Measurements from ENCODE around the gene DACH1. TPM values are rescaled to one million over a fixed set of nuclear protein-coding genes. Genes with fewer than 3 reads are reported as not detected.

DACH1 gene
- total RNA-seq, 4 donors from 2014 or later = 1.0 to 6.3 (median 2.4) TPM

DNA sequence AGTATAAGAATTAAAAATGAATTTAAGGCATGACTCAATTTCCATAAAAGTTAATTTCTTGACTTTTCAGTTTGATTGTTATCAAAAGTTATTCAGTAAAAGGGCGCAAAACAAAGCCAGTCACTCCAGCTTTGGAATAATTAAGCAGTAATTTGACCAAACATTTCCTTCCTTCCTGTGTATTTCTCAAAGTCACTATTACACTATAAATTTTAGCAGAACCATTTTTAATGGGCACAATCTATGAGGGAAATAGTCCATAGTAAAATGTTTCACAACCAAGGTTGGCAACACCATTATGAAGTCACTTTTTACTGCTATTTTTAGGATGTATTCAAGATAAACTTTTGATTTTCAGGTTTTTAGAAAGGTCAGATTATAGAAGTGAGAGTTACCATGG is 91.0 kb downstream of the DACH1 start:
- Histone ChIP-seq H3K27ac (no peak overlapping the region), H3K4me1 (no peaks in the 10 kb centered on the region), H3K27me3 (no peaks in the 10 kb centered on the region), H3K4me3 (no peak overlapping the region), H3K9me3 (no peaks in the 10 kb centered on the region), H3K36me3 (no peaks in the 10 kb centered on the region)
- TF ChIP-seq, protein P1, sequence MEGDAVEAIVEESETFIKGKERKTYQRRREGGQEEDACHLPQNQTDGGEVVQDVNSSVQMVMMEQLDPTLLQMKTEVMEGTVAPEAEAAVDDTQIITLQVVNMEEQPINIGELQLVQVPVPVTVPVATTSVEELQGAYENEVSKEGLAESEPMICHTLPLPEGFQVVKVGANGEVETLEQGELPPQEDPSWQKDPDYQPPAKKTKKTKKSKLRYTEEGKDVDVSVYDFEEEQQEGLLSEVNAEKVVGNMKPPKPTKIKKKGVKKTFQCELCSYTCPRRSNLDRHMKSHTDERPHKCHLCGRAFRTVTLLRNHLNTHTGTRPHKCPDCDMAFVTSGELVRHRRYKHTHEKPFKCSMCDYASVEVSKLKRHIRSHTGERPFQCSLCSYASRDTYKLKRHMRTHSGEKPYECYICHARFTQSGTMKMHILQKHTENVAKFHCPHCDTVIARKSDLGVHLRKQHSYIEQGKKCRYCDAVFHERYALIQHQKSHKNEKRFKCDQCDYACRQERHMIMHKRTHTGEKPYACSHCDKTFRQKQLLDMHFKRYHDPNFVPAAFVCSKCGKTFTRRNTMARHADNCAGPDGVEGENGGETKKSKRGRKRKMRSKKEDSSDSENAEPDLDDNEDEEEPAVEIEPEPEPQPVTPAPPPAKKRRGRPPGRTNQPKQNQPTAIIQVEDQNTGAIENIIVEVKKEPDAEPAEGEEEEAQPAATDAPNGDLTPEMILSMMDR (IDR thresholded peaks at IDR 0.05) = no peak
- TF ChIP-seq POLR2A (IDR thresholded peaks at IDR 0.05) = no peak
- no peak for TF ChIP-seq POLR2AphosphoS5 (IDR thresholded peaks at IDR 0.05)
- TF ChIP-seq EP300 (IDR thresholded peaks at IDR 0.05) = no peak
- no peak for DNase-seq (ENCODE audit: low spot score in 2 of 2)
- WGBS = 84% methylated on average over 1 of the region's 1 CpG

DNA sequence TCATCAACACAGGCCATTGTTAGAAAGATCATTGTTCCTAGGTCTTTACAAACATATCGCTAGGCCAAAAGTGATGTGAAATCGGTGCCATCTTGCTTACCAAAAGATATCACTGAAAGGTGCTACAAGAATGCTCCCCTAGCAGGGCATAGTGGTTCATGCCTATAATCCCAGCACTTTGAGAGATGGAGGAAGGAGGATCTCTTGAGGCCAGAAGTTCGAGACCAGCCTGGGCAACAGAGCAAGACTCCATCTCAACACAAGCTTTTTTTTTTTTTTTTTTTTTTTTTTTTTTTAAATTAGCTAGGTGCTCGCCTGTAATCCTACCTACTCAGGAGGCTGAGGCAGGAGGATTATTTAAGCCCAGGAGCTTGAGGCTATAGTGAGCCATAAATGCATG is 92.1 kb downstream of the DACH1 start:
- no peak overlapping the region for H3K4me3 ChIP-seq
- no peaks in the 10 kb centered on the region for H3K9me3 ChIP-seq
- 91% methylated on average over 4 of the region's 4 CpGs for WGBS
- H3K36me3 ChIP-seq = no peaks in the 10 kb centered on the region
- H3K27me3 ChIP-seq = no peaks in the 10 kb centered on the region
- H3K27ac ChIP-seq = no peak overlapping the region
- no peak for DNase-seq (ENCODE audit: low spot score in 2 of 2)
- TF ChIP-seq POLR2AphosphoS5 (IDR thresholded peaks at IDR 0.05) = no peak
- H3K4me1 ChIP-seq = no peaks in the 10 kb centered on the region

DNA sequence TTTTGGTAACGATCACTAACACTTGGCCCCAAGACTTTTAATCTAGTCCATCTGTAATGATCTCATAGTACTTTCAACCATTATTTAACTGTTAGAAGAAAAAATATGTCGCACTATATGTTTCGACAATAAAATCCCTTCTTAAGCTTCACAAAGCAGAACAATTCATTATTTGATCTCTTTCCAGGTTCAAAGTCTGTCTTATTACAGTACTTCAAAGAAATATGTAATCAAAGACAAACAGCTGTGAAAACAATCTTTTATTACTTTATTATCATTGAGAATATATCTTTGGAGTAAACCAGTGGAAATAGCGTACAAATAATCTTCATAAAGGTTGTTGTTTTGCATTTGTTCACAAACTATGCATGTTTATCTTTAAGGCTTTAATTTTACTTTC is 93.5 kb downstream of the DACH1 start:
- TF ChIP-seq POLR2AphosphoS5 (IDR thresholded peaks at IDR 0.05) (no peak), EP300 (IDR thresholded peaks at IDR 0.05) (no peak), POLR2A (IDR thresholded peaks at IDR 0.05) (no peak)
- TF ChIP-seq, protein P1 (IDR thresholded peaks at IDR 0.05) = no peak
- no peak overlapping the region for H3K27ac ChIP-seq
- H3K4me1 ChIP-seq = no peaks in the 10 kb centered on the region
- no peaks in the 10 kb centered on the region for H3K9me3 ChIP-seq
- no peaks in the 10 kb centered on the region for H3K36me3 ChIP-seq
- WGBS = 48% methylated on average over 4 of the region's 4 CpGs
- H3K27me3 ChIP-seq = no peaks in the 10 kb centered on the region
- no peak for DNase-seq (ENCODE audit: low spot score in 2 of 2)
- no peak overlapping the region for H3K4me3 ChIP-seq

DNA sequence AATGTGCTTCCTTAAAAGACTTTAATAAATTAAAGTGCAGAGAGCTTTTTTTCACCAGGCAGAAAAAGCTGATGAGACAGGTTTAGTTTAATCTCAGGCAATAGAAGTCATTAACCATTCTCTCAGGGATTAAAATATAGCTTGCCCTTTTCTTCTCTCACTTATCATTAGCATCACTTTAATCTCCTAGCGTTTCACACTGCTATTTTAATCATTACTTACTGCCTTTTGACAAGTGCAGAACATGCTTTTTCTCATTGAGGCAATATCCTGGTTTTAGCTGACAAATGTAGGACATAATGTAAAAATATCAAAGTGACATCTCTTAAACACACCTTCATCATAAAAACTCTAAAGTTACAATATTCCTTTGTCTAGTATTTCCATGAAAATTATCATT is 94.6 kb downstream of the DACH1 start:
- WGBS = 32% methylated on average over 1 of the region's 1 CpG
- no peak overlapping the region for H3K27ac ChIP-seq
- no peak for DNase-seq (ENCODE audit: low spot score in 2 of 2)
- no peaks in the 10 kb centered on the region for H3K27me3 ChIP-seq
- H3K4me1 ChIP-seq = no peaks in the 10 kb centered on the region
- H3K36me3 ChIP-seq = no peaks in the 10 kb centered on the region
- no peaks in the 10 kb centered on the region for H3K9me3 ChIP-seq
- TF ChIP-seq, protein P1 (IDR thresholded peaks at IDR 0.05) = no peak
- no peak overlapping the region for H3K4me3 ChIP-seq

DNA sequence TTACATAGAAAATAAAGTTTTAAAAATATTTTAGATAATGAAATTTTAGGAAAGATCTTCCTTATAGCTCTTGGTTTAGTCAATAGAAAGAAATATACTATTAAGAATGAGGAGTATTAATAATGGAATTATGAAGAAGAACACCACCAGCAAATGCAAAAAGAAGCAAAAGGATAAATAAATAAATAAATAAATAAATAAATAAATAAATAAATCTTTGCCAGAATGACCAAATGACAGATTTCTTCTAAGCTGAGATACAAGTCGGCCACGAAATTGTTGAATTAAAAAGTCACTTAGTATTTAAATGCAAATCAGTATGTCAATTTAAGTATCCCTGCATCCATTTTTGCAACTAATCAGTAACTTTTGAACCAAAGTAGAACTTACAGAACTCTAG is 95.9 kb downstream of the DACH1 start:
- no peaks in the 10 kb centered on the region for H3K36me3 ChIP-seq
- 86% methylated on average over 2 of the region's 2 CpGs for WGBS
- TF ChIP-seq, protein P1 (IDR thresholded peaks at IDR 0.05) = no peak
- no peak for TF ChIP-seq POLR2A (IDR thresholded peaks at IDR 0.05)
- no peak for TF ChIP-seq POLR2AphosphoS5 (IDR thresholded peaks at IDR 0.05)
- TF ChIP-seq EP300 (IDR thresholded peaks at IDR 0.05) = no peak
- no peak overlapping the region for H3K4me3 ChIP-seq
- no peak overlapping the region for H3K27ac ChIP-seq
- DNase-seq (ENCODE audit: low spot score in 2 of 2) = no peak
- no peaks in the 10 kb centered on the region for H3K9me3 ChIP-seq
- H3K27me3 ChIP-seq = no peaks in the 10 kb centered on the region
- H3K4me1 ChIP-seq = no peaks in the 10 kb centered on the region

DNA sequence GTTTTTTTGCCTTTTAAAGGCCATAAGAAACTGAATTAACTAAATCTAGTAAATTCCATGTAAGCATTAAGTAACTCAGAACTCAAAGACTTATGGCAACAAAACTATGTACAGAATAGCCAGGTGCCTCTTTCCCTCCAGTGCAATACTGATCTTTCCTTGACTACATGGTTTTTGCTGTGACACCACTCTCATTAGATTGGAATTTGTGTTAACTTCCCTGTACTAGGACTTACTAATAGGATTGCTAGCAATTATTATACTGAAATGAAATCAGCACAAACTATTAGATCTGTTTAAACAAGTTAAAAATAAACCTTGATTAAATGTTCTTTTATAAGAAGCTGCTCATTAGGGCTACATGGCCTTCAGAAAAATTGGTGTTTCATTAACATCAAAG is 96.3 kb downstream of the DACH1 start:
- no peaks in the 10 kb centered on the region for H3K36me3 ChIP-seq
- no peak overlapping the region for H3K27ac ChIP-seq
- no peaks in the 10 kb centered on the region for H3K9me3 ChIP-seq
- no peaks in the 10 kb centered on the region for H3K27me3 ChIP-seq
- H3K4me3 ChIP-seq = no peak overlapping the region
- no peaks in the 10 kb centered on the region for H3K4me1 ChIP-seq
- DNase-seq (ENCODE audit: low spot score in 2 of 2) = no peak
- TF ChIP-seq, protein P1 (IDR thresholded peaks at IDR 0.05) = no peak
- TF ChIP-seq POLR2AphosphoS5 (IDR thresholded peaks at IDR 0.05) = no peak
- TF ChIP-seq EP300 (IDR thresholded peaks at IDR 0.05) = no peak
- no peak for TF ChIP-seq POLR2A (IDR thresholded peaks at IDR 0.05)

Measured in suprapubic skin (tissue), 4 donors.